Ishikawa (cell line): ENCODE measurements around the gene NOP53.

Source experiments
- CEBPB ChIP-seq: IDR thresholded peaks from 2 replicates; pipeline ENCODE4 v1.6.1; 2012
- CREB1 ChIP-seq: IDR thresholded peaks from 2 replicates; pipeline ENCODE4 v1.6.1; 2012; ENCODE audit warnings: low read depth
- EGR1 ChIP-seq: IDR thresholded peaks from 2 replicates; pipeline ENCODE4 v1.6.1; 2012
- EP300 ChIP-seq: IDR thresholded peaks from 2 replicates; pipeline ENCODE4 v1.6.1; 2012; ENCODE audit warnings: borderline replicate concordance
- TAF1 ChIP-seq: IDR thresholded peaks from 2 replicates; pipeline ENCODE4 v1.6.1; 2012; ENCODE audit warnings: low read depth, mild to moderate bottlenecking
- TCF12 ChIP-seq: IDR thresholded peaks from 2 replicates; pipeline ENCODE4 v1.6.1; 2012; ENCODE audit warnings: low read depth
- TEAD4 ChIP-seq: IDR thresholded peaks from 2 replicates; pipeline ENCODE4 v1.6.1; 2012
- YY1 ChIP-seq: IDR thresholded peaks from 2 replicates; pipeline ENCODE4 v1.6.1; 2012; ENCODE audit warnings: low read depth
- TF ChIP-seq, protein P1 (sequence below): IDR thresholded peaks from 2 replicates; pipeline ENCODE4 v1.6.1; 2012
- TF ChIP-seq, protein P2 (sequence below): IDR thresholded peaks from 2 replicates; pipeline ENCODE4 v1.6.1; 2012; ENCODE audit warnings: low read depth, mild to moderate bottlenecking
- TF ChIP-seq, protein P3 (sequence below): IDR thresholded peaks from 2 replicates; pipeline ENCODE4 v1.6.1; 2012

DNA sequence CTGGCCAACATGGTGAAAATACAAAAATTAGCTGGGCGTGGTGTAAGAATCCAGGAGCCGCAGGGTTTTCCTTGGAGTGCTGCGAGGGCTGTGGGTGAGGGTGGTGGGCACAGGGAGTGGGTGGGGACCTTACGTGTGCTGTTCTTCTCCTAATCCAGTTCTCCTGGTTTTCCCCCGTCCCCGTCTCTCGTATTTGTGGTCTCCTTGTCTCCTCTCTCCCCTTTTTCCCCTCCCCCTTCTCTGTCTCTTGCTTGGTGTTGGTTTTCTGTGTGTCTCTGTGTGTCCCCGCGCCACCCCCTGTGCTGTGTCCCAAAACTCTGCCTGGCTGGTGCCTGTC lies 34.8 kb downstream of the NOP53 start:
- TF ChIP-seq EP300 (no peak), TEAD4 (no peak), EGR1 (no peak), TCF12 (no peak), YY1 (no peak), TAF1 (no peak), CEBPB (no peak), CREB1 (no peak)
- TF ChIP-seq, protein P1, sequence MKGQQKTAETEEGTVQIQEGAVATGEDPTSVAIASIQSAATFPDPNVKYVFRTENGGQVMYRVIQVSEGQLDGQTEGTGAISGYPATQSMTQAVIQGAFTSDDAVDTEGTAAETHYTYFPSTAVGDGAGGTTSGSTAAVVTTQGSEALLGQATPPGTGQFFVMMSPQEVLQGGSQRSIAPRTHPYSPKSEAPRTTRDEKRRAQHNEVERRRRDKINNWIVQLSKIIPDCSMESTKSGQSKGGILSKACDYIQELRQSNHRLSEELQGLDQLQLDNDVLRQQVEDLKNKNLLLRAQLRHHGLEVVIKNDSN: no peak
- TF ChIP-seq, protein P2, sequence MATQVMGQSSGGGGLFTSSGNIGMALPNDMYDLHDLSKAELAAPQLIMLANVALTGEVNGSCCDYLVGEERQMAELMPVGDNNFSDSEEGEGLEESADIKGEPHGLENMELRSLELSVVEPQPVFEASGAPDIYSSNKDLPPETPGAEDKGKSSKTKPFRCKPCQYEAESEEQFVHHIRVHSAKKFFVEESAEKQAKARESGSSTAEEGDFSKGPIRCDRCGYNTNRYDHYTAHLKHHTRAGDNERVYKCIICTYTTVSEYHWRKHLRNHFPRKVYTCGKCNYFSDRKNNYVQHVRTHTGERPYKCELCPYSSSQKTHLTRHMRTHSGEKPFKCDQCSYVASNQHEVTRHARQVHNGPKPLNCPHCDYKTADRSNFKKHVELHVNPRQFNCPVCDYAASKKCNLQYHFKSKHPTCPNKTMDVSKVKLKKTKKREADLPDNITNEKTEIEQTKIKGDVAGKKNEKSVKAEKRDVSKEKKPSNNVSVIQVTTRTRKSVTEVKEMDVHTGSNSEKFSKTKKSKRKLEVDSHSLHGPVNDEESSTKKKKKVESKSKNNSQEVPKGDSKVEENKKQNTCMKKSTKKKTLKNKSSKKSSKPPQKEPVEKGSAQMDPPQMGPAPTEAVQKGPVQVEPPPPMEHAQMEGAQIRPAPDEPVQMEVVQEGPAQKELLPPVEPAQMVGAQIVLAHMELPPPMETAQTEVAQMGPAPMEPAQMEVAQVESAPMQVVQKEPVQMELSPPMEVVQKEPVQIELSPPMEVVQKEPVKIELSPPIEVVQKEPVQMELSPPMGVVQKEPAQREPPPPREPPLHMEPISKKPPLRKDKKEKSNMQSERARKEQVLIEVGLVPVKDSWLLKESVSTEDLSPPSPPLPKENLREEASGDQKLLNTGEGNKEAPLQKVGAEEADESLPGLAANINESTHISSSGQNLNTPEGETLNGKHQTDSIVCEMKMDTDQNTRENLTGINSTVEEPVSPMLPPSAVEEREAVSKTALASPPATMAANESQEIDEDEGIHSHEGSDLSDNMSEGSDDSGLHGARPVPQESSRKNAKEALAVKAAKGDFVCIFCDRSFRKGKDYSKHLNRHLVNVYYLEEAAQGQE: no peak
- TF ChIP-seq, protein P3, sequence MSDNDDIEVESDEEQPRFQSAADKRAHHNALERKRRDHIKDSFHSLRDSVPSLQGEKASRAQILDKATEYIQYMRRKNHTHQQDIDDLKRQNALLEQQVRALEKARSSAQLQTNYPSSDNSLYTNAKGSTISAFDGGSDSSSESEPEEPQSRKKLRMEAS: no peak
